HG02852 (cell line): Measurements from ENCODE around the gene SEPTIN7.
"Not testable (repeated sequence)": the region's sequence is repeated elsewhere in the genome, so short reads cannot be mapped to it uniquely, and the experiment has no call there.

ENCODE experiments used
- ATAC-seq: cut with Tn5 transposase; IDR thresholded peaks from one replicate; pipeline ENCODE4 v1.9.1; 2021; ENCODE audit warnings: mild to moderate bottlenecking, moderate library complexity; ENCODE audit not compliant: unreplicated experiment

The SEPTIN7 gene

DNA sequence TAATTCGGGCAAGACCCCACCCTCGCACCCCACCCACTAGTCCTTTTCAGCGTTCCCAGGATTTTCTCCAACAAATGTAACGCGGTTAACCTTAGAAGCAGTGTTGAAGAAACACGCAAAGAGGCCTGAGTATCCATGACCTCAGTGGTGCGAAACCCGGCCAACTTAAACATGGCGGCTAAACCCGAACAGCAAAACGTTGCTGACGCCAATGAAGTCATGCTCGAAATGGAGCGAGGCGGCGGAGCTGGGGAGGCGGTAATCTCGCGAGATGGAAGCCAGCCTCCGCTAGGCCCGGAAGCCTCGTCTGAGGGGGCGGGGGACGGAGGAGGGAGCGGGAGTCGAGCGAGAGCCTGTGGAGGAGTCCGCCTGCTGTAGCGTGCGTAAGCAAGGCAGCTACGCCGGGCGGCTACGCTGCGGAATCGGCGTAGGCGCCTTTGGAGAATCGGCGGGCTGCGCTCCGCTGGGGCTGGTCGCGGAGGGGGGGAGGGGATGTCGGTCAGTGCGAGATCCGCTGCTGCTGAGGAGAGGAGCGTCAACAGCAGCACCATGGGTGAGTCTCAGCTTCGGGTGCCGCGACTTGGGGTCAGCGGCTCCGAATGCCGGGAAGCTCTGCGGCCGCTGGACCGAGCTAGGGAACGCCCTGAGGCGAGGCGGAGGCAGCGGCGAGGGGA lies at the start of gene SEPTIN7:
TSS of gene SEPTIN7 (plus strand) at position 340 of the 674 bp plus-strand sequence. CDS start at position 493, 153 bp downstream.
- ATAC-seq: peak; percentile 80

GRCh38 chr7:35752742-35753141 lies 48.1 kb upstream of the SEPTIN7 start:
- no peak for ATAC-seq

DNA sequence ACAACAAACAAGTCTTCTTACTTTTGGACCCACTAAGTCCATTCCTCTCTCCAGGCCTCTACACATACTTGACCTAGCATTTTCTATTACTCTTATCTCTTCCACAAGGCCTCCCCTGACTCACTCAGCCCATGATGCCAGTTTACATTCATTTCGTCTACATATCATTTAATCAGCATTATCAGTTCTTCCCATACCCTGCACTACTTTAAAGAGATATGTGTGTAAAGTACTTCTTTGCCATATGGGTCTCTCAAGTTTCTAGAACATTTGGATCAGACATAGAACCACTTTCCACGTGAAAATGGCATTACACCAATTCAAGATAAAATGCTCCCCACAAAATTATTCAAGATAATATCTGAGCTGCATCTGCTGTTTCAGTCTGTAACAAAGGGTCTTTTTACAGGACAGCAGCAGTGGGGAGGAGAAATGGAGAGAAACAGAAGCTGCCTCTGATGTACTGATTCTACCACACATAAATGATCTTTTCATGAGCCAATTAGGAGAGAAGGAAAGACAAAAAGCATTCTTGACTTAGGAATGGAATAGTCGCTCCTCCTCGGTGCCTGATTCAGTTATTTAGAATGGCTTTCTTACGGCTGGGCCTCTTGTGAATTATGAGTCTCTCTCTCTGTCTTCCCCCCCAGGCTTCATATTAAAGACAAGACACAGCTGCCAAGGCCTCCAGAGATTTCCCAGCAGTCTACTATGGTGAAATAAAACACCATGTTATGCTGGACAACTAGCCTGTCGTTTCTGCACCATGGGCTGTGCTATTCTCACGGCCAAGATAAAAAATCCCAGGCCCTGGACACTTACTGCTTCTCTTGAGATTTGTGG lies 46.9 kb upstream of the SEPTIN7 start:
- ATAC-seq: no peak

GRCh38 chr7:35754741-35755140 lies 46.1 kb upstream of the SEPTIN7 start:
- no peak for ATAC-seq

GRCh38 chr7:35755711-35756110 lies 45.1 kb upstream of the SEPTIN7 start:
- ATAC-seq: no peak

DNA sequence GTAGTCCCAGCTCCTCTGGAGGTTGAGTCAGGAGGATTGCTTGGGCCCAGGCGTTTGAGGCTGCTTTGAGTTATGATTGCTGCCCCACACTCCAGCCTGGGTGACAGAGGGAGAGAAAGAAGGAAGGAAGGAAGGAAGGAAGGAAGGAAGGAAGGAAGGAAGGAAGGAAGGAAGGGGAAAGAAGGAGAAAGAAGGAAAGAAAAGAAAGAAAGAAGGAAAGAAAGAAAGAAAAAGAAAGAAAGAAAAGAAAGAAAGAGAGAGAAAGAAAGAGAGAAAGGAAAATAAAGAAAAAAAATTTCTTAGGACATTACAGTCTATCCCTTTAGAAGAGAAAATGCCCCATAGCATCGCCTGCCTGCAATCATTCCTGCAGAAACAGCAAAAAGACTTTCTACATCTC lies 44.4 kb upstream of the SEPTIN7 start:
- ATAC-seq: not testable (repeated sequence)

- no peak for ATAC-seq
These were observed 43.3 kb upstream of the SEPTIN7 start for GRCh38 chr7:35757574-35757973.

DNA sequence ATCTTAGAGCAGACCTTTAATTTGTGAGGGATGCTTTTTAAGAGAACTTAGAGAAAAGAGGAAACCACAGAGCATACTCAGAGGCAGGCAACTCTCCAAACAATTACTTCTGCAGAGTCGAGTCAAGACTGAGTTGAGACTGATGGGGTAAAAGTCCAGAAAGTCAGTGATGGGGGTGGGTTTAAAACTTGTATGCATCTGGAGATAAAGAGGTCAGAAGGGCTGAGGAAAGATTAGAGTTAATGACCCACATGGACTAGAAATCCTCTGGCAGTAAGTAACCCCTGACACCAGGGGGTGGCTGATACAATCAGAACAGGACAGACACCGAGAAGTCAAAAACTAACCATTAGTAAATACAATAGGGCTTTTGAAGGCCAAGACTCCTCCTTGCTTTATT lies 42.4 kb upstream of the SEPTIN7 start:
- no peak for ATAC-seq

- ATAC-seq: no peak
These were observed 40.6 kb upstream of the SEPTIN7 start for GRCh38 chr7:35760143-35760745.

GRCh38 chr7:35761871-35762677 lies 38.8 kb upstream of the SEPTIN7 start:
- ATAC-seq: no peak

DNA sequence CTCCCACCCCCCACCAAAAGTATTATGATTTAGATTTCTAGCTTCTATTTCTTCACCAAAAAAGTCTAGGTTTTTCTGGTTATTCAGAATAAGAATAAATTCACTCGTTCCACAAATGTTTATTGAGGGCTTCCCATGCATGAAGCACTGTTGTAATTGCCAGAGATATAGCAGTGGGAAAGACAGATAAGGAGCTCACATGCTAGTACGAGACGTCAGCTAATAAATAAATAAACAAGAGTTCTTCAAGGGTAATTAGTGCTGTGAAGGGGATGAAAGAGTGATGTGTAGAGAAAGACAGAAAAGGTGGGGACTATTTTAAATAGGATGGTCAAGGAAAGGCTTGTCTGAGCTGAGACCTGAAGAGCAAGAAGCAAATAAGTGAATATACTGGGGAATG lies 38.1 kb upstream of the SEPTIN7 start:
- ATAC-seq: no peak

DNA sequence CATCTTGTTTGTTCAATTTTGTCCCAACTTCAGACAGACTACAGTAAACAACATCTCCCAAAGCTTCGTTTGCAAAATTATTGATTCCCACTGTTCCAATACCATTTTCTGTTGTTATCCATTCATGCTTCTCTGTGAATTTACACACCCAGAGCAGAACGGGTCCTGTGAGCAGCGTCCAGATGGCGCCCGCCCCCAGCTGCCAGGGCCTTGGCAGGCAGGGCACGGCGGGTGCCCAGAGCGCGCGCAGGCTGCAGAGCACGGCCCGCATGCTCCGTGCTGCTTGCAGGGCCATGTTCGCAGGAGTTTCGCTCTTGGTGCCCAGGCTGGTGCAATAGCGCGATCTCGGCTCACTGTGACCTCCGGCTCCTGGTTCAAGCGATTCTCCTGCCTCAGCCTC lies 32.5 kb upstream of the SEPTIN7 start:
- ATAC-seq: no peak

GRCh38 chr7:35771776-35772175 lies 29.1 kb upstream of the SEPTIN7 start:
- ATAC-seq: no peak

DNA sequence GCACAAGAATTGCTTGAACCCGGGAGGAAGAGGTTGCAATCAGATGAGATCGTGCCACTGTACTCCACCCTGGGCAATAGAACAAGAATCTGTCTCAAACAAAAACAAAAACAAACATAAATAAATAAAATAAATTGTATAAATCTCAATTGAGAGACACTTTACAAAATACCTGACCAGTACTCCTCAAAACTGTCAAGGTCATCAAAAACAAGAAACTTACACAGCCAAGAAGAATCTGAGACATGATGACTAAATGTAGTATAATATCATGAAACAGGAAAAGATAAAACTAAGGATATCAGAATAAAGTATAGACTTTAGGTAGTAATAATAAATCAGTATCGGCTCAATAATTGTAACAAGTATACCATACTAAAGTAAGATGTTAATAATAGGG lies 26.9 kb upstream of the SEPTIN7 start:
- ATAC-seq: no peak

DNA sequence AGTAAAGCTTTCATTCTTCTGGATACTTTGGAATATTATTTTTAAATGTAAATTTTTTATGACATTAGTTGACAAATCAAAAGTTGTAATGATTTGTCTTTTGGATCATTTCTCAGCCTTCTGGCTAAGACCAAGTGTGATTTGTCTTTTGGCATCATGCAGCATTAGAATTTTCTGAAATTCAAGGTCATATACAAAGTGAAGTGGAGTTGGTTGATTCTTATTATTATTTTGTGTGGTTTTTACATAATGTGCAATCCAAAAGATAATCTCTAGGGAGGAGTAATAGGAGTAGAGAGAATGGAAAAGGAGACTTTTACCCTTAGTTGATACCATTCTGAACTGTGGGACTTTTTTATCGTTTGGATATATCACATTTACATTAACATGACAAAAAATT lies 24.2 kb upstream of the SEPTIN7 start:
- ATAC-seq: no peak

- ATAC-seq: no peak
These were observed 23.7 kb upstream of the SEPTIN7 start for GRCh38 chr7:35777121-35777520.

DNA sequence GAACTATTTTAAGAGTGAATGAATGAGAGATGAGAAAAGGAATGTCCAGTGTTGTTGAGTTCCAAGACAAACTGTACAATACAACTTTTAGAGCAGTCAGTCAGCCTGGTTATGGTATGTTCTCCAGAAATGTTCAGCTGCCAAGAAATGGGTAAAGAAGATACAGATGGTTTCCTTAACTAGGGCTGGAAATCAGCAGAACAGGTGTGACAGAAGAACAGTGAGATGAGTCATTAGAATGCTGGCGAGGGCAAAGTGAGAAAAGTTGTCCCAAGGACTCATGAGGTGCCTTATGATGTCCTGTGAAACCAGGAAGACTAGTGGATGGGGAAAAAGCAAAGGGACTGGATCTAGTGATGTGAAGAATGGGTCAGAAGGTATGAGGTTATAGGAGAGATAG lies 20.8 kb upstream of the SEPTIN7 start:
- no peak for ATAC-seq

GRCh38 chr7:35781200-35781701 lies 19.6 kb upstream of the SEPTIN7 start:
- ATAC-seq: no peak

DNA sequence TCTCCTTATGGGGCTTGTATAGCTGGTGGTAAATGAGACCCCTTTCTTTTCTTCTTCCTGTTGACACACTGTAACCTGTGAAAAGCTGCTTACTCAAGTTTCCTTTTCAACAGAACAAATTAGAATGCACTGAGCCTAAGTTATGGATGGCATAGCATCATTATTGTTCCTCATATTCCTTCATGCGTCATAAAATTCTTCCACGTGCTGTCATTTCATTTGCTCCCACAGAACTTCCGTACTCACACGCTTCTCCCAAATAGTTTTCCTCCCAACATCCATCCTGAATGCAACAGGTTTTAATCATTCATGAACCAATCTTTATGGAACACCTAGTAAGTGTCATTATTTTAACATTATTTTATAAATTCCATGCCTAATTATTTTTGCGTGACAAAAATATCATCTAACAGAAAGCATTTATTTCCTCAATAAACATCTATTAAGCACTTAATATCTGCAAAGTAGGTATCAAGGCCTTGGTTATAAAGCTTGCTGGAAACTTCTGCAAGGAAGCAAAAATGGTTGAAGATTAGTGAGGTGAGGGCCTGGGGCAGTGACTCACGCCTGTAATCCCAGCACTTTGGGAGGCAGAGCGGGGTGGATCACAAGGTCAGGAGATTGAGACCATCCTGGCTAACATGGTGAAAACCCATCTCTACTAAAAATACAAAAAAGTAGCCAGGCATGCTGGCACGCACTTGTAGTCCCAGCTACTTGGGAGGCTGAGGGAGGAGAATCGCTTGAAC lies 18.9 kb upstream of the SEPTIN7 start:
- ATAC-seq: no peak

GRCh38 chr7:35784332-35784731 lies 16.5 kb upstream of the SEPTIN7 start:
- no peak for ATAC-seq
